Thyroid gland (tissue), 4 donors: ENCODE results near the gene NXF2B.

Source experiments
- POLR2A ChIP-seq, 2 donors: fragments of 450-650 bp; IDR thresholded peaks; one replicate each; pipeline ENCODE4 v1.6.1; 2017; ENCODE audit warnings: antibody characterized with exemption in 2 of 2, mild to moderate bottlenecking in 2 of 2, moderate library complexity in 1 of 2
- TF ChIP-seq, protein P1 (sequence below), 6 experiments: fragments of 200-600 bp in 3 of 6; fragments of 450-650 bp in 3 of 6; sonication (generic) in 3 of 6; IDR thresholded peaks; one replicate each; pipeline ENCODE4 v1.5.1; 2016 to 2019; ENCODE audit warnings: antibody characterized with exemption in 6 of 6, mild to moderate bottlenecking in 2 of 6, inconsistent platforms in 1 of 6, moderate library complexity in 1 of 6

DNA sequence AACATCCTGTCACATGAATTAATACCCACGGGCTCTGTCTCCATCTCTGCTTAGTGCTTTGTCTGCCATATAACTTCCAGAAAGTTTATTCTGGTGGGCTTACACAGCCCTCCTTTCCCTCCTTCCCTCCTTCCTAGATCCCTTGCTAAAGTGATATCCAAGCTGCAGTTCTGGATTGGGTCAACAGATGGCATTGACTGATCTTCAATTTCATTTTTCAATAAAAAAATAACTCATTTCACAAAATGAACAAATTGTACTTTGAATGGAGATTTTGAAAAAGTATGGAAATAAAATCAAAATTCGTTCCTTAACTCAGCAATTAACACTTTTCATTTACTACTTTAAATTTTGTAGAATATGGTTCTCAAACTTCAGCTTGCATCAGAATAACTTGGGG is 97.9 kb downstream of the NXF2B start:
- TF ChIP-seq, protein P1, sequence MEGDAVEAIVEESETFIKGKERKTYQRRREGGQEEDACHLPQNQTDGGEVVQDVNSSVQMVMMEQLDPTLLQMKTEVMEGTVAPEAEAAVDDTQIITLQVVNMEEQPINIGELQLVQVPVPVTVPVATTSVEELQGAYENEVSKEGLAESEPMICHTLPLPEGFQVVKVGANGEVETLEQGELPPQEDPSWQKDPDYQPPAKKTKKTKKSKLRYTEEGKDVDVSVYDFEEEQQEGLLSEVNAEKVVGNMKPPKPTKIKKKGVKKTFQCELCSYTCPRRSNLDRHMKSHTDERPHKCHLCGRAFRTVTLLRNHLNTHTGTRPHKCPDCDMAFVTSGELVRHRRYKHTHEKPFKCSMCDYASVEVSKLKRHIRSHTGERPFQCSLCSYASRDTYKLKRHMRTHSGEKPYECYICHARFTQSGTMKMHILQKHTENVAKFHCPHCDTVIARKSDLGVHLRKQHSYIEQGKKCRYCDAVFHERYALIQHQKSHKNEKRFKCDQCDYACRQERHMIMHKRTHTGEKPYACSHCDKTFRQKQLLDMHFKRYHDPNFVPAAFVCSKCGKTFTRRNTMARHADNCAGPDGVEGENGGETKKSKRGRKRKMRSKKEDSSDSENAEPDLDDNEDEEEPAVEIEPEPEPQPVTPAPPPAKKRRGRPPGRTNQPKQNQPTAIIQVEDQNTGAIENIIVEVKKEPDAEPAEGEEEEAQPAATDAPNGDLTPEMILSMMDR (IDR thresholded peaks at IDR 0.05): no peak
- no peak for TF ChIP-seq POLR2A (IDR thresholded peaks at IDR 0.05)
